Chondrocyte (in vitro differentiated cells): ENCODE results near the gene ZMYM1. TPM values are rescaled to one million over a fixed set of nuclear protein-coding genes. Genes with fewer than 3 reads are reported as not detected.
"Not testable (repeated sequence)": the region's sequence is repeated elsewhere in the genome, so short reads cannot be mapped to it uniquely, and the experiment has no call there.

Experiments
- DNase-seq: peaks from one replicate; pipeline ENCODE4 v3.0.0; 2021; ENCODE audit warnings: mixed read lengths, low spot score
- H3K27ac Mint-ChIP-seq: one replicate; pipeline ENCODE4 v1.8.0; 2021; ENCODE audit warnings: mild to moderate bottlenecking, moderate library complexity, mixed read lengths; ENCODE audit not compliant: unreplicated experiment
- H3K27me3 Mint-ChIP-seq: 2 replicates; pipeline ENCODE4 v1.8.0; 2021; ENCODE audit warnings: low read depth, mixed read lengths
- H3K36me3 Mint-ChIP-seq: 2 replicates; pipeline ENCODE4 v1.8.0; 2021; ENCODE audit warnings: low read depth, mixed read lengths
- H3K4me1 Mint-ChIP-seq: 2 replicates; pipeline ENCODE4 v1.8.0; 2021; ENCODE audit warnings: low read depth, mild to moderate bottlenecking, mixed read lengths
- H3K4me3 Mint-ChIP-seq: one replicate; pipeline ENCODE4 v1.8.0; 2021; ENCODE audit warnings: mild to moderate bottlenecking, moderate library complexity, mixed read lengths; ENCODE audit not compliant: unreplicated experiment
- H3K9me3 Mint-ChIP-seq: 2 replicates; pipeline ENCODE4 v1.8.0; 2021; ENCODE audit warnings: low read depth, mixed read lengths
- total RNA-seq: library from RNA; stranded (reverse); gene quantifications from 3 replicates; pipeline ENCODE4 v1.2.1, GENCODE V29; 2021
- TF ChIP-seq, protein P1 (sequence below): fragments of 200-600 bp; sonication (generic); IDR thresholded peaks from 2 replicates; pipeline ENCODE4 v1.5.0; 2021; ENCODE audit warnings: antibody characterized with exemption, mild to moderate bottlenecking, moderate library complexity

The ZMYM1 gene
- total RNA-seq, 1 donor from 2014 or later, result 12.6 TPM

GRCh38 chr1:35058988-35059387 lies 20.2 kb upstream of the ZMYM1 start:
- H3K9me3 Mint-ChIP-seq, result peaks cover 19% of the 10 kb centered on the region

DNA sequence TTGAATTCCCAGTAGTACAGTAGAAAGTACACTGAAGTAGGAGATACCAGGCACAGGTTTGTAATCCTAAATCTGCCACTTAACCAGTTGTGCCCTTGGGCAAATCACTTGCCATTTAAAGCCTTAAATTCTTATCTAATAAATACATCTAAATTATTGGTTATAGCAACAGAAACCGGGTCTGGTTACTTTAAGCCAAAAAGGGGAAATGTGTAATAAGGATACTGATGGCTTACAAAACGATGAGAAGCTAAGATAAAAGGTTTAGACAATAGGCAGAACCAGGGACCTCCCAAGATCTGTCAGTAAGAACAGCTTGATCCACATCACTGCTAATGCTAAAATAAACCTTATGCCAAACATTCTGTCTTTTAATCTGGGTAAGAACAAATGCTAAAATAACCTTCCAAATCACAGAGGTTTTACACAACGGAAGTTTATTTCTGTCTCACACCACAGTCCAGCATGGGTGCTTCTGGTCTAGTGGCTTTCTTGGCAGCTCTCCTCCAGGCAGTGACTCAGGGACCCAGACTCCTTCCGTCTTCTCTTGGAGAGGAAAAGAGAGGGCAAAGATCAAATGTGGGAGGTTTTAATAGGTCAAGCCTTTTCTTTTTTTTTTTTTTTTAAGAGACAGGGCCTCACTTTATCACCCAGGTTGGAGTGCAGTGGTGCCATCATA lies 16.5 kb upstream of the ZMYM1 start:
- H3K36me3 Mint-ChIP-seq, result no peaks in the 10 kb centered on the region
- no peaks in the 10 kb centered on the region for H3K4me1 Mint-ChIP-seq
- no peak overlapping the region for H3K27ac Mint-ChIP-seq
- TF ChIP-seq, protein P1, sequence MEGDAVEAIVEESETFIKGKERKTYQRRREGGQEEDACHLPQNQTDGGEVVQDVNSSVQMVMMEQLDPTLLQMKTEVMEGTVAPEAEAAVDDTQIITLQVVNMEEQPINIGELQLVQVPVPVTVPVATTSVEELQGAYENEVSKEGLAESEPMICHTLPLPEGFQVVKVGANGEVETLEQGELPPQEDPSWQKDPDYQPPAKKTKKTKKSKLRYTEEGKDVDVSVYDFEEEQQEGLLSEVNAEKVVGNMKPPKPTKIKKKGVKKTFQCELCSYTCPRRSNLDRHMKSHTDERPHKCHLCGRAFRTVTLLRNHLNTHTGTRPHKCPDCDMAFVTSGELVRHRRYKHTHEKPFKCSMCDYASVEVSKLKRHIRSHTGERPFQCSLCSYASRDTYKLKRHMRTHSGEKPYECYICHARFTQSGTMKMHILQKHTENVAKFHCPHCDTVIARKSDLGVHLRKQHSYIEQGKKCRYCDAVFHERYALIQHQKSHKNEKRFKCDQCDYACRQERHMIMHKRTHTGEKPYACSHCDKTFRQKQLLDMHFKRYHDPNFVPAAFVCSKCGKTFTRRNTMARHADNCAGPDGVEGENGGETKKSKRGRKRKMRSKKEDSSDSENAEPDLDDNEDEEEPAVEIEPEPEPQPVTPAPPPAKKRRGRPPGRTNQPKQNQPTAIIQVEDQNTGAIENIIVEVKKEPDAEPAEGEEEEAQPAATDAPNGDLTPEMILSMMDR, result no peak
- peaks cover 7% of the 10 kb centered on the region for H3K27me3 Mint-ChIP-seq
- no peak for DNase-seq
- no peak overlapping the region for H3K4me3 Mint-ChIP-seq
- peaks cover 14% of the 10 kb centered on the region for H3K9me3 Mint-ChIP-seq

More at GRCh38 chr1:35058988-35059387, 20.2 kb upstream of the ZMYM1 start:
- Mint-ChIP-seq H3K27me3 (peaks cover 17% of the 10 kb centered on the region), H3K36me3 (peaks cover 5% of the 10 kb centered on the region), H3K4me1 (no peaks in the 10 kb centered on the region), H3K27ac (no peak overlapping the region), H3K4me3 (no peak overlapping the region)
- no peak for DNase-seq
- TF ChIP-seq, protein P1, result no peak

DNA sequence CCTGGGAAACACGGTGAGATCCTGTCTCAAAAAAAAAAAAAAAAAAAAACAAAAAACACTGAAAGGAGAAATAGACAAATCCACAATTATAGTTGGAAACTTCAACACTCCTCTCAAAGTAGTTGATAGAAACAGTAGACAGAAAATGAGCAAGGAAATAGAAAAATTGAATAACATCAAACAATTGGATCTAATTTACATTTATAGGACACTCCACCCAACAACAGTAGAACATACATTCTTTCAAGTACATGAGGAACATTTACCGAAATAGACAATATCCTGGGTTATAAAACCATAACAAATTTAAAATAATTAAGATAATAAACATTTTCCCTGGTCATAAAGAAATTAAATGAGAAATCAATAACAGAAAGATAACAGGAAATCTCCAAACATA lies 14.9 kb upstream of the ZMYM1 start:
- H3K4me3 Mint-ChIP-seq, result no peak overlapping the region
- no peak for DNase-seq
- H3K9me3 Mint-ChIP-seq, result peaks cover 9% of the 10 kb centered on the region
- no peaks in the 10 kb centered on the region for H3K4me1 Mint-ChIP-seq
- no peak overlapping the region for H3K27ac Mint-ChIP-seq
- TF ChIP-seq, protein P1, result no peak
- peaks cover 3% of the 10 kb centered on the region for H3K27me3 Mint-ChIP-seq
- no peaks in the 10 kb centered on the region for H3K36me3 Mint-ChIP-seq

GRCh38 chr1:35069746-35070145 lies 9.4 kb upstream of the ZMYM1 start:
- DNase-seq, result no peak
- peaks cover 2% of the 10 kb centered on the region for H3K36me3 Mint-ChIP-seq

GRCh38 chr1:35073265-35073811 lies 5.8 kb upstream of the ZMYM1 start:
- DNase-seq, result no peak
- H3K27me3 Mint-ChIP-seq, result peaks cover 17% of the 10 kb centered on the region
- H3K27ac Mint-ChIP-seq, result no peak overlapping the region
- no peaks in the 10 kb centered on the region for H3K4me1 Mint-ChIP-seq
- TF ChIP-seq, protein P1, result no peak
- peaks cover 2% of the 10 kb centered on the region for H3K36me3 Mint-ChIP-seq
- no peak overlapping the region for H3K4me3 Mint-ChIP-seq
- peaks cover 18% of the 10 kb centered on the region for H3K9me3 Mint-ChIP-seq

More at GRCh38 chr1:35069746-35070145, 9.4 kb upstream of the ZMYM1 start:
- Mint-ChIP-seq H3K4me1 (no peaks in the 10 kb centered on the region), H3K27me3 (peaks cover 14% of the 10 kb centered on the region), H3K27ac (no peak overlapping the region), H3K4me3 (no peak overlapping the region), H3K9me3 (peaks cover 15% of the 10 kb centered on the region)
- TF ChIP-seq, protein P1, result no peak

DNA sequence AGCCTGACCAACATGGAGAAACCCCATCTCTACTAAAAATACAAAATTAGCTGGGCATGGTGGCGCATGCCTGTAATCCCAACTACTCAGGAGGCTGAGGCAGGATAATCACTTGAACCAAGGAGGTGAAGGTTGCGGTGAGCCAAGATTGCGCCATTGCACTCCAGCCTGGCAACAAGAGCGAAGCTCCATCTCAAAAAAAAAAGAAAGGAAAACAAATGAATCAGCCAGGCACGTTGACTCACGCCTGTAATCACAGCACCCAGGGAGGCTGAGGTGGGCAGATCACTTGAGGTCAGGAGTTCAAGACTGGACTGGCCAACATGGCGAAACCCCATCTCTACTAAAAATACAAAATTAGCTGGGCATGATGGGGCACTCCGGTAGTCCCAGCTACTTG lies 2.8 kb upstream of the ZMYM1 start:
- H3K27me3 Mint-ChIP-seq, result peaks cover 13% of the 10 kb centered on the region
- H3K36me3 Mint-ChIP-seq, H3K9me3 Mint-ChIP-seq, H3K27ac Mint-ChIP-seq, H3K4me3 Mint-ChIP-seq, DNase-seq: not testable (repeated sequence)
- peaks cover 23% of the 10 kb centered on the region for H3K4me1 Mint-ChIP-seq
